BE2C (cell line): ENCODE measurements around the gene KCNQ1OT1.

Experiments
- DNase-seq: peaks from one replicate; pipeline ENCODE4 v3.0.0-alpha.2; 2020
- H3K27me3 ChIP-seq: fragments of 250-450 bp; sonication (Bioruptor Pico); 2 replicates; pipeline ENCODE4 v1.5.1; 2020; ENCODE audit warnings: mild to moderate bottlenecking
- H3K36me3 ChIP-seq: fragments of 250-450 bp; sonication (Bioruptor Pico); 2 replicates; pipeline ENCODE4 v1.5.1; 2020; ENCODE audit warnings: mild to moderate bottlenecking
- H3K4me1 ChIP-seq: fragments of 250-450 bp; sonication (Bioruptor Pico); 2 replicates; pipeline ENCODE4 v1.5.1; 2020
- H3K4me3 ChIP-seq: 2 replicates; pipeline ENCODE4 v1.5.1; 2011; ENCODE audit warnings: low read depth, low read length
- H3K9me3 ChIP-seq: fragments of 250-450 bp; sonication (Bioruptor Pico); 2 replicates; pipeline ENCODE4 v1.5.1; 2020
- CTCF ChIP-seq: IDR thresholded peaks from 2 replicates; pipeline ENCODE4 v1.5.1; 2012; ENCODE audit warnings: mild to moderate bottlenecking, low read depth, low read length

Gene KCNQ1OT1

GRCh38 chr11:2586793-2587131 lies 113.0 kb downstream of the KCNQ1OT1 start:
- Histone ChIP-seq H3K4me1 (no peaks in the 10 kb centered on the region), H3K9me3 (no peaks in the 10 kb centered on the region), H3K36me3 (no peaks in the 10 kb centered on the region), H3K4me3 (no peak overlapping the region), H3K27me3 (no peaks in the 10 kb centered on the region)
- TF ChIP-seq CTCF, result no peak
- no peak for DNase-seq

GRCh38 chr11:2586087-2586792 lies 113.6 kb downstream of the KCNQ1OT1 start:
- no peak for DNase-seq
- Histone ChIP-seq H3K4me3 (no peak overlapping the region), H3K27me3 (no peaks in the 10 kb centered on the region), H3K36me3 (no peaks in the 10 kb centered on the region), H3K4me1 (no peaks in the 10 kb centered on the region), H3K9me3 (no peaks in the 10 kb centered on the region)
- no peak for TF ChIP-seq CTCF

- H3K4me3 ChIP-seq, result no peak overlapping the region
- TF ChIP-seq CTCF, result no peak
- H3K9me3 ChIP-seq, result no peaks in the 10 kb centered on the region
- H3K4me1 ChIP-seq, result no peaks in the 10 kb centered on the region
- DNase-seq, result no peak
- H3K27me3 ChIP-seq, result no peaks in the 10 kb centered on the region
- no peaks in the 10 kb centered on the region for H3K36me3 ChIP-seq
These were observed 114.2 kb downstream of the KCNQ1OT1 start for GRCh38 chr11:2585566-2586086.

- no peak for DNase-seq
- H3K9me3 ChIP-seq, result no peaks in the 10 kb centered on the region
- H3K4me1 ChIP-seq, result no peaks in the 10 kb centered on the region
These were observed 114.8 kb downstream of the KCNQ1OT1 start for GRCh38 chr11:2584812-2585565.

GRCh38 chr11:2584434-2584811 lies 115.4 kb downstream of the KCNQ1OT1 start:
- no peak for DNase-seq
- Histone ChIP-seq H3K9me3 (no peaks in the 10 kb centered on the region), H3K4me1 (no peaks in the 10 kb centered on the region), H3K27me3 (no peaks in the 10 kb centered on the region), H3K36me3 (no peaks in the 10 kb centered on the region), H3K4me3 (no peak overlapping the region)
- no peak for TF ChIP-seq CTCF

More at GRCh38 chr11:2584812-2585565, 114.8 kb downstream of the KCNQ1OT1 start:
- Histone ChIP-seq H3K27me3 (no peaks in the 10 kb centered on the region), H3K4me3 (no peak overlapping the region), H3K36me3 (no peaks in the 10 kb centered on the region)
- no peak for TF ChIP-seq CTCF

- no peaks in the 10 kb centered on the region for H3K36me3 ChIP-seq
- H3K4me3 ChIP-seq, result no peak overlapping the region
- no peak for TF ChIP-seq CTCF
- DNase-seq, result no peak
- H3K9me3 ChIP-seq, result no peaks in the 10 kb centered on the region
- no peaks in the 10 kb centered on the region for H3K27me3 ChIP-seq
- H3K4me1 ChIP-seq, result no peaks in the 10 kb centered on the region
These were observed 116.2 kb downstream of the KCNQ1OT1 start for GRCh38 chr11:2583605-2583958.
